22Rv1 (cell line): ENCODE data around the gene RGL1.

Source experiments
- H3K27ac ChIP-seq: fragments of 450-650 bp; 2 replicates; pipeline ENCODE4 v1.5.1; 2017
- ZFX ChIP-seq: fragments of 450-650 bp; IDR thresholded peaks from 2 replicates; pipeline ENCODE4 v1.6.1; 2017; ENCODE audit warnings: antibody characterized with exemption, borderline replicate concordance
- TF ChIP-seq, protein P1 (sequence below): fragments of 450-650 bp; IDR thresholded peaks from 2 replicates; pipeline ENCODE4 v1.5.1; 2017; ENCODE audit warnings: mild to moderate bottlenecking

Gene RGL1

DNA sequence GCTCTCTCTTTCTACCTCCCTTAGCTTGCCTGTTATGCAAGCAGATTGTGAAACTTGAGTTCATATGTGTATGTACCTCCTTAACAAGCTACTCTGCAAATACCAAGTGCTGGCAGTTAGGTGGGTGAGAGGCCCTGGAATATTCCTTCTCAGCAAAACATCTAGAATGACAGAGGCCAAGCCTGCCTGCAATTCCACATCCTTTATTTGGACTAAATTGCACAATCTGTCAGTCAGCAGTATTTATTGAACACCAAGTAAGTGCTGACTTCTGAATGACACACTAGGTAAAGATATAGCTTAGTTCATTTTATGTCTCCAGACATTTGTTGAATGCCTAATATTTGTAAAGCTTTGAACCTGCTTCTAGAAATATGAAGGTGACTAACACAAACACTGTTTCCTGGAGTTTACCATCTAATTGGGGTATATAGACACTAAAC is 87.5 kb downstream of the RGL1 start:
- TF ChIP-seq ZFX, result no peak
- TF ChIP-seq, protein P1, sequence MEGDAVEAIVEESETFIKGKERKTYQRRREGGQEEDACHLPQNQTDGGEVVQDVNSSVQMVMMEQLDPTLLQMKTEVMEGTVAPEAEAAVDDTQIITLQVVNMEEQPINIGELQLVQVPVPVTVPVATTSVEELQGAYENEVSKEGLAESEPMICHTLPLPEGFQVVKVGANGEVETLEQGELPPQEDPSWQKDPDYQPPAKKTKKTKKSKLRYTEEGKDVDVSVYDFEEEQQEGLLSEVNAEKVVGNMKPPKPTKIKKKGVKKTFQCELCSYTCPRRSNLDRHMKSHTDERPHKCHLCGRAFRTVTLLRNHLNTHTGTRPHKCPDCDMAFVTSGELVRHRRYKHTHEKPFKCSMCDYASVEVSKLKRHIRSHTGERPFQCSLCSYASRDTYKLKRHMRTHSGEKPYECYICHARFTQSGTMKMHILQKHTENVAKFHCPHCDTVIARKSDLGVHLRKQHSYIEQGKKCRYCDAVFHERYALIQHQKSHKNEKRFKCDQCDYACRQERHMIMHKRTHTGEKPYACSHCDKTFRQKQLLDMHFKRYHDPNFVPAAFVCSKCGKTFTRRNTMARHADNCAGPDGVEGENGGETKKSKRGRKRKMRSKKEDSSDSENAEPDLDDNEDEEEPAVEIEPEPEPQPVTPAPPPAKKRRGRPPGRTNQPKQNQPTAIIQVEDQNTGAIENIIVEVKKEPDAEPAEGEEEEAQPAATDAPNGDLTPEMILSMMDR, result no peak

DNA sequence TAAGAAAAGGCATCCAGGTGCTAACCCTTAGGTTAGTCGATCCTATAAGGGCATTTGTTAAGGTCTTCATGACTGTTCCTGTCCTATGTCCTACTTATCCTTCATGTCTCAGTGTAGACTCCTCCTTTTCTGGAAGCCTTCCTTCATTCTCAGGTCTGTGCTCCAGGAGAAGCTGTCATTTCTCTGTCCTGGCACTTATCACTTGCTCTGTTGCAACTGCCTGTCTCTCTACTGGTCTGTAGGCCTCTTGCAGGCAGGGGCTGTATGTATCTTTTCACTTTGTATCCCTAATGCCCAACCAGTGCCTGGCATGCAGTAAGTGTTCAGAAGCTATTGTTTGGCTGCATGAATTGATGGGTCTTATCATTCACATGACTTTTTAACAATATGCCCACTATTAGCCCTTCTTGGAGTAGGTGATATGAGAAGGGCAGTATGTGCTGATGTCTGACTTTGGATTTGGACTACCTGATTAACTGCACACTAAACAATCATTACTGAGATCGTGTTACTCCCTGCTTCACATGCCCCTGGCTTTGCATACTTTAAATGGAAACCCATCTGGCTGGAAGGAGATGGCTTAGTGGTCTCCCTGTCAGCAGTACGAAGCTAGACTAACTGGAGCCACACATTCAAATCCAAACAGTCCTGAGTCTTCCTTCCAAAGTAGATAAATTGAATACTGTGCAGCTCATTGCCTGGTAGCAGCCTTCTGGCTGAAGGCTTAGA is 88.8 kb downstream of the RGL1 start:
- TF ChIP-seq ZFX, result no peak
- TF ChIP-seq, protein P1, result no peak
- H3K27ac ChIP-seq, result no peak overlapping the region

More for the DNA sequence above, 87.5 kb downstream of the RGL1 start:
- no peak overlapping the region for H3K27ac ChIP-seq

DNA sequence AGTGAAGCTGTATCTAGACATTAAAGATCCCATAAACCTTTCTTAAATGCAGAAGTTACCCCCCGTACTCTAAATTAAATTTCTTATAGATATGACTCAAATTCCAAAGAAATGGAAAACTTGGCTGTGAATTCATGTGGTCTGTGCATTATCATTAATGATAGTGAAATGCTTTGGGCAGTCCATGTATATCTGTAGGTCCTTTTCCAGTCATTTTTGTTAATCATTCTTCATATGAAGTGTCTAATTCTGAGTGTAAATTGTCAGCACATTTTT is 89.3 kb downstream of the RGL1 start:
- TF ChIP-seq, protein P1, result no peak
- no peak for TF ChIP-seq ZFX
- no peak overlapping the region for H3K27ac ChIP-seq

DNA sequence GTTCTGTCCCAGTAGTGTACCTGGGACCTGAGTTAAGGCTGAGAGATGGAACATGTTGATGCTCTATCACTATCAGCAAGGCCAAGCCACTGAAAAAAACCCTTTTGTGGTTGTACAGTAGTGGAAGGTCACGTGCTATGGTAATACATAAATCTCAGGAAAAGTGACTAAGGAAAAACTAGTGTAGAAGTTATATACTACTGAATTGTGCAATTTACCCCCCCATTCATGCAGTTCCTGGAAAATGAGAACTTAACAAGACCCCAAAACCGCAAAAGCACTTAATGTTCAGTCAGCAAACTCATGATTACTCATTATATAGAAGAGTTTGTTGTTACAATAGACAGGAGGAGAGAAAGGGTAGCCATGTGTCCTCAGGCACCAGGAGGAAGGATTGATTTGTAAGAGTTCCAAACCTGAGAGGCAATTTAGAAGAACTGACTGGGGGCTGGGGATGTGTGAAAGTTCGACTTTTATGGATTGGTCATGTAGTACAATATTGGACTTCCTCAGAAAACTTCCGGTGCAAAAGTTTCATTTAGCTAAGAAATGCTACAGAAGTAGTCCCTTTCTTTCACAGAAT is 91.6 kb downstream of the RGL1 start:
- TF ChIP-seq, protein P1, result no peak
- no peak for TF ChIP-seq ZFX
- H3K27ac ChIP-seq, result no peak overlapping the region

DNA sequence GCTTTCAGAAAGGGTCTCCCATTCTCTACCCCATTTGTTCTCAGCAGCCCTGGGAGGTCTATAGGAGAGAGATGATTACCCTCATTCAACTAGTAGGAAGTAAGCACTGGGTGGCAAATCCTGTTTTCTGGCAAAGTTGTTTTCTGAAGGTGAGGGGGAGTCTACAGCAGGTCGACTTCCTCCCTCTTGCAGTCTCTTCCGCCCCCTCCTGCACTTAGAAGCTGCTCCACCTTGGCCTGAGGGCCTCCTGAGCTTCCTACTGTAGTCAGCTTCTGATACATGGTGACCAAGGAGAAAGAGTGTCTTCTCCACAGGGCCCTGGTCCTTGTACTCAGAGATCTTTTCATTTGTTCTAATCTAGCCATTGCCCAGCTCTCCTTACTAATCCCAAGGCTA is 93.1 kb downstream of the RGL1 start:
- no peak overlapping the region for H3K27ac ChIP-seq
- TF ChIP-seq, protein P1, result no peak
- no peak for TF ChIP-seq ZFX

DNA sequence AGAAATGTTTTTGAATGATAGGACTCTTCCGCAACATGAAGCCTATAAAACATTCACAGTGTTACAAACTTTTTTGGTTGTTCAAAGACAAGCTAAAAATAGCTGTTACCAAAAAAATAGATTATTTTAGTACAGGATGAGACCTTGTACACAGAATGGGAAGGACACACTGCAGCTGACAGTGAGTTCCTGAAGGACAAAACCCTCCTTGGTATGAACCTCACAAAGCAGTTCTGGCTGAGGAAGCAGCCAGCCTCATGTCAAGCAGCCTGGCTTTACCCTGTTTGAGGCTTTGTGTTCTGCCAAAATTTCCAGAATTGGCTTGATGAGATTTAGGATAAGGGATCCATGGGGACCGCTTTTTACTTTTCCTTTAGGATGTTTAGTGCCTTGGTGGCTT is 93.7 kb downstream of the RGL1 start:
- TF ChIP-seq ZFX, result no peak
- TF ChIP-seq, protein P1, result no peak
- H3K27ac ChIP-seq, result no peak overlapping the region

DNA sequence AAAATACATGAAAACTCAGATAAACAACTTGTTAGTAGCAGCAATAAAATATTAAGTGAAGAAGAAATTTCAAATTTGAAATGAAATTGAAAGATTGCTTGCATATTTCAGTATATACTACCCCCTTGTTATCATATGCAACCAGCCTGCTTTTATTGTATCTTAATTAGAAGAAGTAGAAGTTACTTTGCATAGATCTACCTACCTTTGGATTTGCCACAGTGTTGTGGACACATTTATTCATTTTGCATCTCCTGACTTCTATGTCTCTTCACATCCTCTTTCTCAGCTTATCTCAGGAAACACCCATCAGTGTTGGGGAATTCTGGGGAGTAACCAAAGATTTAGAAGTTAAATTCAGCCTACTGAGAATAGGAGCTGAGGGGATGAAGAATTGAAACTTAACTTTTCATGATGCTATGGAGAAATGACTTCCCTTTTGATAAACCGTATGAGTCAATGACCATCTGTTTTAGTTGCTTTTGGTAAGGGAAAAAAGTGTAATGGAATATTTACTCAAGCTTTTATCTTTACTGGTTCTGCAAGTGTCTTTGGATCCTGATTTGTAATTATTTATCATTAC is 96.9 kb downstream of the RGL1 start:
- no peak overlapping the region for H3K27ac ChIP-seq

More for the DNA sequence above, 96.9 kb downstream of the RGL1 start:
- TF ChIP-seq, protein P1, result no peak
- TF ChIP-seq ZFX, result no peak
